GM23338 (cell line): ENCODE measurements around the gene ARMH1. TPM values are rescaled to one million over a fixed set of nuclear protein-coding genes. Genes with fewer than 3 reads are reported as not detected.

ENCODE experiments used
- ATAC-seq: fragments of 200-7000 bp; cut with Tn5 transposase; 3 replicates; pipeline ENCODE4 v1.9.1; 2020
- DNase-seq: peaks from one replicate; pipeline ENCODE4 v3.0.0-alpha.2; 2015; ENCODE audit warnings: low spot score
- H2AFZ ChIP-seq: fragments of 200-600 bp; sonication (generic); 2 replicates; pipeline ENCODE4 v1.8.0; 2016; ENCODE audit warnings: antibody characterized with exemption, mild to moderate bottlenecking, moderate library complexity
- H3F3A ChIP-seq: fragments of 200-600 bp; sonication (generic); replicated peaks from 2 replicates; pipeline ENCODE4 v1.8.0; 2017; ENCODE audit warnings: antibody characterized with exemption, mixed run types, low read depth
- H3K27ac ChIP-seq: fragments of 200-600 bp; sonication (generic); 2 replicates; pipeline ENCODE4 v1.6.1; 2016; ENCODE audit warnings: low read depth
- H3K27me3 ChIP-seq: fragments of 200-600 bp; sonication (generic); 2 replicates; pipeline ENCODE4 v1.8.0; 2016; ENCODE audit warnings: mild to moderate bottlenecking, mixed run types, moderate library complexity; ENCODE audit not compliant: insufficient read depth
- H3K36me3 ChIP-seq: fragments of 200-600 bp; sonication (generic); 2 replicates; pipeline ENCODE4 v1.8.0; 2016; ENCODE audit warnings: mild to moderate bottlenecking; ENCODE audit not compliant: insufficient read depth
- H3K4me1 ChIP-seq: fragments of 200-600 bp; sonication (generic); 2 replicates; pipeline ENCODE4 v1.8.0; 2016; ENCODE audit warnings: mild to moderate bottlenecking, moderate library complexity; ENCODE audit not compliant: insufficient read depth
- H3K4me2 ChIP-seq: fragments of 200-600 bp; sonication (generic); 2 replicates; pipeline ENCODE4 v1.7.1; 2017; ENCODE audit warnings: mixed run types
- H3K4me3 ChIP-seq: fragments of 200-600 bp; sonication (generic); 2 replicates; pipeline ENCODE4 v1.6.1; 2016; ENCODE audit warnings: mixed run types
- H3K79me2 ChIP-seq: fragments of 200-600 bp; sonication (generic); replicated peaks from 2 replicates; pipeline ENCODE4 v1.8.0; 2017; ENCODE audit warnings: mild to moderate bottlenecking; ENCODE audit not compliant: insufficient read depth
- H3K9me2 ChIP-seq: fragments of 200-600 bp; sonication (generic); 2 replicates; pipeline ENCODE4 v1.8.0; 2017; ENCODE audit not compliant: insufficient read depth
- H4K20me1 ChIP-seq: fragments of 200-600 bp; sonication (generic); replicated peaks from 2 replicates; pipeline ENCODE4 v1.8.0; 2017; ENCODE audit warnings: mild to moderate bottlenecking; ENCODE audit not compliant: insufficient read depth
- H3K27ac Mint-ChIP-seq: 2 replicates; pipeline ENCODE4 v1.8.0; 2020; ENCODE audit warnings: inconsistent platforms, mild to moderate bottlenecking, moderate library complexity, mixed read lengths
- H3K27me3 Mint-ChIP-seq: 3 replicates; pipeline ENCODE4 v1.8.0; 2022; ENCODE audit warnings: low read depth, mild to moderate bottlenecking, moderate library complexity, mixed read lengths, inconsistent platforms; ENCODE audit not compliant: insufficient read depth, poor library complexity
- H3K36me3 Mint-ChIP-seq: 3 replicates; pipeline ENCODE4 v1.8.0; 2021; ENCODE audit warnings: low read depth, mild to moderate bottlenecking, inconsistent platforms, moderate library complexity, mixed read lengths
- H3K4me1 Mint-ChIP-seq: 3 replicates; pipeline ENCODE4 v1.8.0; 2020; ENCODE audit warnings: mild to moderate bottlenecking, inconsistent platforms, mixed read lengths
- H3K4me3 Mint-ChIP-seq: 3 replicates; pipeline ENCODE4 v1.8.0; 2021; ENCODE audit warnings: moderate library complexity, mild to moderate bottlenecking, inconsistent platforms, mixed read lengths
- H3K9me3 Mint-ChIP-seq: 3 replicates; pipeline ENCODE4 v1.8.0; 2020; ENCODE audit warnings: moderate library complexity, mild to moderate bottlenecking, inconsistent platforms, mixed read lengths
- CREB1 ChIP-seq: fragments of 250-450 bp; sonication (Bioruptor Pico); IDR thresholded peaks from 2 replicates; pipeline ENCODE4 v1.5.0; 2020; ENCODE audit warnings: low read depth, mild to moderate bottlenecking, moderate library complexity
- CTCF ChIP-seq, 2 experiments: fragments of 200-600 bp in 1 of 2; sonication (generic) in 1 of 2; conservative IDR thresholded peaks; 2 replicates each; pipeline versions ENCODE4 v1.5.1 to v1.6.1; 2016 to 2017; ENCODE audit warnings: antibody characterized with exemption in 2 of 2, low read depth in 2 of 2, mild to moderate bottlenecking in 2 of 2, moderate library complexity in 1 of 2
- ETS1 ChIP-seq: IDR thresholded peaks from 2 replicates; pipeline ENCODE4 v1.6.1; 2016; ENCODE audit warnings: antibody characterized with exemption
- EZH2 ChIP-seq: fragments of 200-600 bp; sonication (generic); IDR thresholded peaks from one replicate; pipeline ENCODE4 v1.8.0; 2017; ENCODE audit warnings: antibody characterized with exemption, mild to moderate bottlenecking, low read depth; ENCODE audit not compliant: unreplicated experiment
- EZH2phosphoT487 ChIP-seq: fragments of 200-600 bp; sonication (generic); IDR thresholded peaks from one replicate; pipeline ENCODE4 v1.8.1; 2018; ENCODE audit warnings: antibody characterized with exemption; ENCODE audit not compliant: unreplicated experiment
- NANOG ChIP-seq: IDR thresholded peaks from 2 replicates; pipeline ENCODE4 v1.6.1; 2016; ENCODE audit warnings: antibody characterized with exemption, borderline replicate concordance
- REST ChIP-seq: IDR thresholded peaks from one replicate; pipeline ENCODE4 v1.6.1; 2018; ENCODE audit warnings: antibody characterized with exemption; ENCODE audit not compliant: unreplicated experiment
- ZNF114 ChIP-seq: fragments of 250-450 bp; sonication (Bioruptor Pico); IDR thresholded peaks from 2 replicates; pipeline ENCODE4 v1.5.0; 2020; ENCODE audit warnings: mild to moderate bottlenecking, moderate library complexity
- ZNF331 ChIP-seq: fragments of 250-450 bp; sonication (Bioruptor Pico); IDR thresholded peaks from 2 replicates; pipeline ENCODE4 v1.5.0; 2020; ENCODE audit warnings: low read depth, mild to moderate bottlenecking, moderate library complexity
- ZNF462 ChIP-seq: fragments of 250-450 bp; sonication (Bioruptor Pico); IDR thresholded peaks from 2 replicates; pipeline ENCODE4 v1.5.0; 2020; ENCODE audit warnings: mild to moderate bottlenecking, moderate library complexity
- polyA plus RNA-seq: library from polyadenylated mRNA; unstranded; fragments of >200 nt; fragmentation: Nextera tagmentation; extraction: Ambion mirVana; gene quantifications from 2 replicates; pipeline ENCODE4 v1.2.1, GENCODE V29; 2016
- total RNA-seq: library from RNA; depleted of rRNA; stranded (reverse); fragments of >200 nt; shearing (Covaris generic); gene quantifications from 2 replicates; pipeline ENCODE4 v1.2.3, GENCODE V29; 2014

The ARMH1 gene
- total and polyA plus RNA-seq, 2 experiments from 2014 or later, result 0.31 TPM; not detected in 1

GRCh38 chr1:44635439-44635838 is 39.1 kb upstream of the ARMH1 start (continued):
- TF ChIP-seq ZNF114, result no peak
- TF ChIP-seq NANOG, result no peak
- no peak for TF ChIP-seq ETS1
- no peak for TF ChIP-seq EZH2
- no peak for TF ChIP-seq ZNF331 (CRISPR knock-in tag)
- no peak for TF ChIP-seq EZH2phosphoT487
- TF ChIP-seq CTCF (conservative IDR thresholded peaks at IDR 0.05; ENCODE audit: low read depth in 2 of 2), result no peak

GRCh38 chr1:44636083-44636687 is 38.3 kb upstream of the ARMH1 start:
- no peak overlapping the region for H2AFZ ChIP-seq
- no peaks in the 10 kb centered on the region for H3K27me3 ChIP-seq
- peaks cover 25% of the 10 kb centered on the region for H3K79me2 ChIP-seq
- H3K4me1 ChIP-seq, result peaks cover 10% of the 10 kb centered on the region
- no peak for DNase-seq
- H3K27ac Mint-ChIP-seq, result no peak overlapping the region
- no peaks in the 10 kb centered on the region for H3K9me3 Mint-ChIP-seq
- H3K9me2 ChIP-seq, result no peaks in the 10 kb centered on the region
- H3K4me3 Mint-ChIP-seq, result no peak overlapping the region
- H4K20me1 ChIP-seq, result peaks cover 21% of the 10 kb centered on the region
- peaks cover 6% of the 10 kb centered on the region for H3K27me3 Mint-ChIP-seq
- peaks cover 13% of the 10 kb centered on the region for H3K4me1 Mint-ChIP-seq
- no peak overlapping the region for H3K27ac ChIP-seq
- H3K4me2 ChIP-seq, result no peak overlapping the region
- ATAC-seq, result no peak
- H3K36me3 ChIP-seq, result peaks cover 24% of the 10 kb centered on the region
- no peak overlapping the region for H3K4me3 ChIP-seq
- H3F3A ChIP-seq, result peaks cover 28% of the 10 kb centered on the region
- peaks cover 79% of the 10 kb centered on the region for H3K36me3 Mint-ChIP-seq
- TF ChIP-seq EZH2 (no peak), ZNF114 (no peak), CREB1 (CRISPR knock-in tag) (no peak), REST (no peak), ZNF331 (CRISPR knock-in tag) (no peak), NANOG (no peak), ZNF462 (CRISPR knock-in tag) (no peak), ETS1 (no peak)
